Stimulated activated CD8-positive, alpha-beta memory T cell treated with anti-CD3 and anti-CD28 coated beads, Interleukin-7, amount 100 ng/mL, for 48 hours (primary cell): ENCODE measurements around the gene RMND5B.
"Not testable (repeated sequence)": the region's sequence is repeated elsewhere in the genome, so short reads cannot be mapped to it uniquely, and the experiment has no call there.

Source experiments
- DNase-seq, 2 donors: peaks; one replicate each; pipeline ENCODE4 v3.0.0-alpha.2; 2020; ENCODE audit warnings: low read depth in 1 of 2; ENCODE audit errors: extremely low read depth in 1 of 2

Gene RMND5B, protein sequence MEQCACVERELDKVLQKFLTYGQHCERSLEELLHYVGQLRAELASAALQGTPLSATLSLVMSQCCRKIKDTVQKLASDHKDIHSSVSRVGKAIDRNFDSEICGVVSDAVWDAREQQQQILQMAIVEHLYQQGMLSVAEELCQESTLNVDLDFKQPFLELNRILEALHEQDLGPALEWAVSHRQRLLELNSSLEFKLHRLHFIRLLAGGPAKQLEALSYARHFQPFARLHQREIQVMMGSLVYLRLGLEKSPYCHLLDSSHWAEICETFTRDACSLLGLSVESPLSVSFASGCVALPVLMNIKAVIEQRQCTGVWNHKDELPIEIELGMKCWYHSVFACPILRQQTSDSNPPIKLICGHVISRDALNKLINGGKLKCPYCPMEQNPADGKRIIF

DNA sequence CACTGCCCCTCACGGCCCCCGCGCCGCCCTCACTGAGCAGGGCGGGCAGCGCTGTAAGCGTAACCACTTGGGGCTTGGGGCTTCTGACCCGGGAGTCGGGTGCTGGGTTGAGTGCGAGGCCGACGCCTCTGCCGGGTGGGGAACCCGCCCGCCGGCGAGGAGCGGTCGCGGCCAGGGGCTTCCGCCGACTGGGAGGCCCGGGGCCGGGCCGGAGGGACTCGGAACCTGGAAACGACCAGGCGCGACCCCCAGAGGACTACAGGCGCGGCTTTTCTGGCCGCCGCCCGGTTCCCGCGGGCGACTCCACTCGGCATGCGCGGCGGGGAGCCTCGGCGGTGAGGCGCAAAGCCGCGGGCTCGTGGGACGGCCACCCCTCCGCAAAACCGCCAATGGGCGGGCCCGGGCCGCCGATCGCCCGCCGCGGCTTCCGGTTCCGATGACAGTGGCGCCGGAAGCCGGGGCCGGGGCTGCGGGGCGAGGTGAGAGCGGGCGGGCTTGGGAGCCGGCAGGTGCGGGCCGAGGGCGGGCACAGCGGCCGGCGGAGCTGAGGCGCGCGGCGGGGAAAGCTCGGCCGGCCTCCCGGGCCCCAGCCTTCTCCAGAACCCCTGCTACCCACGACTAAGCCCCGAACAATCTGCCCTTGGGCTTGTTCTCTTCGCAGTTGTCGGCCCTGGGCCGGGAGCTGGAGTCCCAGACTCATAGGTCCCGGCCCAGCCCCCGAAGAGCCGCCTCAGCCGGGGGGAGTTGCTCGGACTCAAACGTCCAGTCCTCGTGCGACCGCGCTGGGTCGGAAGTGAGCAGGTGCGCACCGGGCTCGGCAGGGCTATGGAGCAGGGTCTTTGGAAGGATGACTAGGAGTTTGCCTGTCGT, at the start of gene RMND5B:
RMND5B (plus strand) TSS at position 439 of the 870 bp plus-strand sequence. CDS start 7,106 bp downstream, outside the sequence.
- peak; percentile 65 to 72 for DNase-seq

DNA sequence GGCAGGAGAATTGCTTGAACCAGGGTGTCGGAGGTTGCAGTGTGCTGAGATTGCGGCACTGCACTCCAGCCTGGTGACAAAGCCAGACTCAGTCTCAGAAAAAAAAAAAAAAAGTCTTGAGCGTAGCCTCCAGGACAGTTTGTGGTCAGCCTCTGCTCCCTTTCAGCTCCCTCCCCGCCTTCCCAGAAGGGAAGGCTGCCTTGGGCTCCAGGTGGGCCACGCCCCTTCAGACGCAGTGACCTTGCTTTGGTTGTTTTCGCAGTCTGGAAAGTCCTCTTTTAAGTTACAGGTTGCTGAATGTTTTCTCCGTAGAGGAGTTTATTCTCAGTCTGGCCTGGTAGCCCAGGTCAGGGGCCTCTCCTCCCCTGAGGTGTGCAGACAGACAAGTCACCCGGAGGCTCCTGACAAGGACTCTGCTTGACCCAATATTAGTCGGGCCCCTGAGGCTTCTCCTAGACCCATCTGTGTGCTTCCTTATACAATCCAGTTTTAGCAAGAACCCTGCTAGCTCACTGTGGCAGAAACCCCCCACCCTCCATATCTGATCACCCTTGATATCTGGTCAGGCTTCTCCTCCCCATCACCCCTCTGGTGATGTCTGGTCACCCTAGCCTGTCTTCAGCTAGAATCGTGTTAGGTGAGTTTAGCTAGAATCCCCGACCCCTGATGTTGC, 49.1 kb upstream of the RMND5B start:
- no peak for DNase-seq

DNA sequence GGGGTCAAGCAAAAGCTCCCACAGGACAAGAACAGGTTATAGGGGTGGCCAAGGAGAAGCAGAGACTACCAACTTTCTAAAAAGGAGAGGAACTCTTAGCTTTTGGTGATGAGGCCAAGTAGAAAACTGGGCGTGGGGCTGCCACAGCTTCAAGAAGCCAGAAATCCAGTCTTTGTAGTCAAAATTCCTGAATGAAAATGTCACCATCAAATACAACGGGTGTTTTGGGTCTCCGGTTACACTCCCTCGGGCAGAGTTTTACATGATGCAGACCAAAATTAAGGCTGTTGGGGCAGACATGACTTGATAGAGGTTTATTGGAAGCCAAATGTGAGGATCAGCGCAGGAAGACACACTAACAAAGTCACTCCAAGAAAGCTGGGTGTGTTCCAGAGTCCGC, 46.9 kb upstream of the RMND5B start:
- no peak for DNase-seq

DNA sequence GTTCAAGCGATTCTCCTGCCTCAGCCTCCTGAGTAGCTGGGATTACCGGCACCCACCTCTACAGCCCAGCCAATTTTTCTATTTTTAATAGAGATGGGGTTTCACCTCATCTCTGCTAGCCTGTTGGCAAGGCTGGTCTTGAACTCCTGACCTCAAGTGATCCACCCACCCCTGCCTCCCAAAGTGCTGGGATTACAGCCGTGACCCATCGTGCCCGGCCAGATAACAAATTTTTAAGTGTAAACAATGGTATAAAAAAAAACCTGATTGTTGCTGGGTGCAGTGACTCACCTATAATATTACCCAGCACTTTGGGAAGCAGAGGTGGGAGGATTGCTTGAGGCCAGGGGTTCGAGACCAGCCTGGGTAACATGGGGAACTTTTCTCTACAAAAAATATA, 45.5 kb upstream of the RMND5B start:
- DNase-seq: no peak

DNA sequence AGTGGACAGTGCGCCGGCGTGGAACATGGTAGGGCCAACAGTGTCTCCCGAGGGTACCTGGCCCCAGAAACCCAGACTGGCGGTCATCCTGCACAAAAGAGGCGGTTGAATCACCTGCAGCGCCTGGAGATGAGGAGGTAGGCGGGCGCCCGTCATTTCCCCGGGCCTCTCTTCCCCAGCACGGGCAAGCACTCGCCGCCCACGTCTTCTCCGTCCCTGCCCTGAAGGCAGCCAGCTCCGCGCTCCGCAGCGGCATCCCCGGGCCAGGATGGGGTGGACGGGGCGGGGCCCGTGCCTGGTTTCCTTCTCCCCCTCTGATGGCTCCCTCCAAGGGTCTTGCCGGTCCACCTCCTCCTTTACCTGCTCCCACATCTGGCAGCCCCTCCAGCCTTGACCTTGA, 44.5 kb upstream of the RMND5B start:
- no peak for DNase-seq

DNA sequence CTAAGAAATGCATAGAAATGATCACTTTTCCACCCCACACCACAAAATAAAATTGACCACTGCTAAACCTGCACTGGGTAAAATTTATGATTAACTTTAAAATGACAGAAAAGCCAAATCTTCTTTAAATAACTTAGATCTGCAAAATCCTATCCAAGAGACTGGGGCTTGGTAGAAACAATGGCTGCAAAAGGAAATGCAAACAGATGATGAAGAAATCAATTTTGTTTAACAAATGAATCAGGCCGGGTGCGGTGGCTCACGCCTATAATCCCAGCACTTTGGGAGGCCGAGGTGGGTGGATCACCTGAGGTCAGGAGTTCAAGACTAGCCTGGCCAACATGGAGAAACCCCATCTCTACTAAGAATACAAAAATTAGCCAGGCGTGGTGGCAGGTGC, 43.6 kb upstream of the RMND5B start:
- not testable (repeated sequence) for DNase-seq

DNA sequence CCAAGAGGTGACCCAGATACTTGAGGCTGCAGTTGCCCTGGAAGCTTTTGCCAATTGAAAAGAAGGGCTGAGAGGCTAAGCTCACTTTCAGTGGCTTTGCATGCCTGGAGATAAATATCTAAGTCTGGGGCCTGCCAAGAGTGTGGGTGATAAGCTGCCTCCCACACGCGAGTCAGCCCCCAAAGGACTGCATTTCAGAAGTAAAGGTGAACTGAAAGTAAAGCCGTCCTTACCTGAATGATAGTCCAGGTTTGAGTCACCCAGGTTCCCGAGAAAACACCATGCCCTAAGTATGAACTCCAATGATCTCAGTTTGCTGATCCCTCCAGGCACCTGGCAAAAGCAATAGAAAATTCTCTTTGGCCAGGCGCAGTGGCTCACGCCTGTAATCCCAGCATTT, 40.0 kb upstream of the RMND5B start:
- no peak for DNase-seq

DNA sequence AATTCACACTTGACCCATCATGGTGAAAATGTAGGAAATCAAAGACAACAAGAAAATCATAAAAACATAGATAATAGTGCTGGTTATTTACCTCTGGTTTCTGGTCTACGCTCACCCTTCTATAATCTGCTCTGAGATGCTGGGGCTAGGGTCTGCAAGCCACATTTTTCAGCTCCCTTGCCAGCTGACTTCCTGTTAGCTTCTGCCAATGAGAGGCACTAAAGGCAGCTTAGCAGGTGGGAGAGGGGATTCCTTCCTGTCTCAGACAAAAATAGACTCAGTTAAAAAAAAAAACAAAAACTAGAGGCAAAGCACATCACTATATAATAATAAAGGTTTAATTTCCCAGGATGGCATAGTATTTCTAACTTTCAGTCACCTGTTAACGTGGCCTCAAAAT, 37.7 kb upstream of the RMND5B start:
- no peak for DNase-seq

DNA sequence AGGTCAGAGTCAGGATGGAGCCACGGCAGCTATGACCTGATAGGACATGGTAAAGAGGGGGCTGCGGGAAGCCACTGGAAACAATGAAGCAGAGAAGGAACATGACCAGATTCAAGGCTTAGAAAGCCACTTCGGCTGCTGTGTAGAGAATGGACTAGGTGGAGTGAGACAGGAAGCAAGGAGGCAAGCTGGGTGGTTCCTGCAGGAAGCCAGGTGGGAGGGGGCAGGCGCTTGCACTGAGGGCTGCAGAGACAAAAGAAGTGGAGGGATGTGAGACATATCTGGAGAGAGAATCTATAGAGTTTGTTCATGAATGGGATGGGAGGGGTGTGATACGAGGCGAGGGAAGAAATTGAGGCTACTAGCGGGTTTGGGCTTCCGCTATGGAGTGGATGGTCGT, 36.5 kb upstream of the RMND5B start:
- DNase-seq: no peak

DNA sequence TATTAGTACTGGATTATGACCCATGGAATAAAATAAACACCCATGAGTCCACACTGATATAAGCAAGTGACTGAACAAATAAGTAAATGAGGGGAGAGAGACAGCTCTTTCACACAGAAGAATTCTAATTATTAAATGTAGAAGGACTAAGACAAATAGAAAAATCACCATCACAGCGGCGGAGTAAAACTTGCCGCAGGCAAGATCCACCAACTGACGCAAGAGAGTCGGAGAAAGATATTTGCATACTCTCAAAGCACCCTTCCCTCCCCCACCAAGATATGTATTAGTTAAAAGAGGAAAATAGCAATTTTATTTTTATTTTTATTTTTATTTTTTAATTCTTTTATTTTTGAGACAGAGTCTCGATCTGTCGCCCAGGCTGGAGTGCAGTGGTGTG, 32.1 kb upstream of the RMND5B start:
- no peak for DNase-seq

DNA sequence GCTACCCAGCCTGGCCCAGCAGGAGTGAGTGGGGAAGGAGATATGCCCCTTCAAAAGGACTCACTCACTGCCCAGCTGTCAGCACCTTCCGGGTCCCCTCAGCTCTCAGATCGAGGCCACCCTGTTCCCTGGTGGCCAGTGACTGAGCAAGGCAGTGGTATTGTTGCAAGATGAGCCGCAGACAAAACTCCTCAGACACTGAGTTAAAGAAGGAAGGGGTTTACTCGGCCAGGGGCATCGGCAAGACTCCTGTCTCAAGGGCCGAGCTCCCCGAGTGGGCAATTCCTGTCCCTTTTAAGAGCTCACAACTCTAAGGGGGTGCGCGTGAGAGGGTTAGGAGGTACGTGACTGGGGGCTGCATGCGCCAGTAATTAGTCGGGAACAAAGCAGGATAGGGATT, 27.2 kb upstream of the RMND5B start:
- DNase-seq: no peak

DNA sequence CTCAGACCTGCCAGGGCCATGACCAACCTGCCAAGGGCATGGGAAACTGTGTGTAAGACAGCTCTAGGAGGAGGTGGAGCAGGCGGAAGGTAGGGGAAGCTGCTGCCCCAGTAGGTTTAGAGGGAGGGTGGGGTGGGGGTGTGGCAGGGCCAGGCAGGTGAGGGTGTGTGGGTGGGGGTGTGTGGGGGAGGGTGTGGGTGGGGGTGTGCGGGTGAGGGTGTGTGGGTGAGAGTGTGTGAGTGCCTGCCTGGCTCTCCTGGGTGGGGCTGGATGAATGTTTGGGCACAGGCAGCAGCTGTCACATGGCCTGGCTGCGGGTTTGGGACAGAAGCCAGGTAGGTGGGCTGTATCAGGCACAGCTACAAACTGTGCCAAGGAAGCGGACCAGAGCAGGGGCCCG, 26.3 kb upstream of the RMND5B start:
- no peak for DNase-seq

DNA sequence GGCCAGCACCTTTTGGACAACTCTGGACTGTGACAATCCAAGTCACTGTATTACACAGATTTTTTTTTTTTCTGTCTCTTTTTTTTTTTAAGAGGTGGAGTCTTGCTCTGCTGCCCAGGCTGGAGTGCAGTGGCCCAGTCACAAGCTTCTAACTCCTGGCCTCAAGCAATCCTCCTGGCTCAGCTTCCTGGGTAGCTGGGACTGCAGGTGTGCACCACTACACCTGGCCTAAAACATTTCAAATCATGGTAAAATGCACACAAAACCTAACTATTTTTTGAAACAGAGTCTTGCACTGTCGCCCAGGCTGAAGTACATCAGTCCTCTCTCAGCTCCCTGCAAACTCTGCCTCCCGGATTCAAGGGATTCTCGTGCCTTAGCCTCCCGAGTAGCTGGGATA, 24.7 kb upstream of the RMND5B start:
- no peak for DNase-seq

DNA sequence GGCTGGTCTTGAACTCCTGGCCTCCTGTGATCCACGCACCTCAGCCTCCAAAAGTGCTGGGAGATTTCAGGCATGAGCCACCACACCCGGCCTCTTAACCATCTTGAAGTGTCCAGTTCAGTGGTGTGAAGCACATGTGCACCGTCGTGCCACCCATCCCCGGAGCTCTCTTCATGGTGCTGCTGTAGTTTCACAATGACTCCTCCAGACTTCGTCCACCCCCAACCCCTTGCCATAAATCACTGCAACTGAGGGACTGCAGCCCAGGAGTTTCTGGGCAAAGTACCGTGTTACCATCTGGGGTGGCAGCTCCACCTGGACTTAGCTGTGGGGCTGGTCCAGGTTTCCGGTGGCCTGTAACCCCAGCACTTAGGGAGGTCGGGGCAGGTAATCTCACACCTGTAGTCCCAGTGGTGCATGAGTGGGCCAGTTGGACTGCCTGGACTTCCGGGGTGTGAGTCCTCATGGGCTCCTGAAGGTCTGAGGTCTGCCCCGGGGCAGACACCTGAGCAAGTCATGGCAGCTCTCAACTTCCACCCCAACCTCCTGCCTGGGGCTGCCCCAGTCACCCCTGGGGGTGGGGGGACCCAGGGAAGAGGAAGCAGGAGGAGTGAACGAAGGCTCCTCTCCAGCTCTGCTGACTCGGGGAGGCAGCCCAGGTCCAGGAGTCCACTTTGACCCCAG, 24.1 kb upstream of the RMND5B start:
- DNase-seq: no peak

DNA sequence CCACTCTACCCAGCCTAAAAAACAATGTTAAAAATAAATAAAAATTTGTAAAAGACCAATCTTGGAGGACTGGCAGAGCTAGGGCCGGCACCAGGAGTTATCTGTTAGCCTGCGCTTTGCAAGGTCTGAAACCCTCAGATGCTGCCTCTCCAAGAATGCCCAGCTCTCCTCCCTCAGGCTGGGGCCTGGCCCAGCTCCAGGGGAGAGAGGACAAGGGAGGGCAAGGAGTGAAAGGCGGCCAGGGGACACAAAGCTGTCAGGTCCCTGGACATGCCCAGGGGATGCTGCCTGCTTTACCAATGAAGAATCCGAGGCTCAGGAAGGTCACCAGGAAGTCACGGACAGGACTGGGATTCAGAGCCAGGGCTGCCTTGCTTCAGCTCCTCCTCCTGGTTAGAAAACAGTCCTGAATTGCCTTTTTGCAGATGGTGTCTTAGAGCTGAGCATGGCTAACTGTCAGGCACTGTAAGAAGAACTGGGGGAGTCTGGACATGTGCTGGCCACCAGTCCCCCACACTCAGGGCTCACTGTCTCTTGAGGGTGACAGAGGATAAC, 23.0 kb upstream of the RMND5B start:
- no peak for DNase-seq

DNA sequence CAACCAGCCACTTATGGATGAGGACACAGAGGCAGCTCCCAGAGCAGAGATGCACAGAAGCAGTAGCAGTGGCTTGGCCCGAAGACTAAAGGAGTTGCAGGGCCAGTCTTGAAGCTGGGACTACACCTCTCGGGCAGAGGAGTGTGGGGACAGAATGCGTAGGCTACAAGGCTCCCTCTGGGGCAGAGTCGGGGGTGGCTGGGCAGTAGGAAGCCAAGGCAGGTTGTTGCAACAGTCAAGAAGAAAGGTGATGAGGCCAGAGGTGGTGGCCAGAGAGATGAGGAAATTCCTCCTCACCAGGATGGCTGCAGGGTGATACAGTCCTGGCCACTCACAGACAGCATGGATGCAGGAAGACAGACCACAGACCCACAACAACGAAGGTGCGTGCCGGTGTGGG, 22.4 kb upstream of the RMND5B start:
- DNase-seq: no peak

DNA sequence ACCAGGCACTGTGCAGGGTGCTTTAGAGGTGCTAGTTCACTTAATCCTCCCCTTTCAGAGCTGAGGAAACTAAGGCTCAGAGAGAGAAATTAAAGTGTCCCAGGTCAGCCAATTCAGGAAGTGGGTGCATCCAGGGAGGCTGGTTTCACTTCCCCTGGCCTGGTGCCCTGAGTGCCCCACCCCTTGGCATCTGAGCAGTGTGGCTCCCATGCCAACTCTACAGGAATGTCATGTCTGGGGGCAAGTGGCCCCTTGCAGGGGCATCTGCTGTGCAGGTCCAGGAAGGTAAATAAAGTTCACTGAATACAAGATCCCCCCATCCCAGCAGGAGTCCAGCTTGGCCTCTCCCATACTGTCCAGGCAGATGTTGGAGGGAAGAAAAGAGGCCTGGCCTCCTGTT, 21.8 kb upstream of the RMND5B start:
- no peak for DNase-seq

DNA sequence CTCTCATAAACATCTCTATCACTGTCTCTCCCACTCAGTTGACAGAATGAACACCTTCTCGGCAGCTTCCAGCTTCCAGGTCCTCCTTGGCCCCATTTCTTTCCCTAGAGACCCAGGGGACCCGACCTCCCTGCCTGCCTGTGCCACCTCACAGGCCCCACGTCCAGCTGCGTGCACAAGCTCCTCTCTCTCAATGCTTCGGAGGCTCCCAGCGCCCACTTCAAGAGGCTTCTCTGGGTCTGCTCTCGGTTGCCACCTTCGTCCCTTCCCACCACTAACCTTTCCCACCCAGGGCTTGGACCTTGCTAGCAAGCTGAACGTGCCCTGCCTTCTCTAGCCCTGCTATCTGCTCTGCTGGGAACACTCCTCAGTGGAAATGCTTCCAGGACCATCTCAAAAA, 20.3 kb upstream of the RMND5B start:
- no peak for DNase-seq

DNA sequence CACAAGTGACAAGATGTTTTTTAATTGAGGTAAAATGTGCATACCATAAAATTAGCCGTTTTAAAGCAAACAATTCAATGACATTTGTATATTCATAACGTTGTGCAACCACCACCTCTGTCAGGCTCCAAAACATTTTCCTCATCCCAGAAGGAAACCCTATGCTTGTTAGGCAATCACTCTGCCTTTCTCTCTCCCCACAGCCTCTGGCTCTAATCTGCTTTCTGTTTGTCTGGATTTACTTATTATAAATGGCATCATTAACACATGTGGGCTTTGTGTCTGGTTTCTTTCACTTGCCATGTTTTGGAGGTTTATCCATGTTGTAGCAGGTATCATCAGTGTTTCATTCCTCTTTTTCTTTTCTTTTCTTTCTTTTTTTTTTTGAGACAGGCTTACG, 18.9 kb upstream of the RMND5B start:
- DNase-seq: no peak

DNA sequence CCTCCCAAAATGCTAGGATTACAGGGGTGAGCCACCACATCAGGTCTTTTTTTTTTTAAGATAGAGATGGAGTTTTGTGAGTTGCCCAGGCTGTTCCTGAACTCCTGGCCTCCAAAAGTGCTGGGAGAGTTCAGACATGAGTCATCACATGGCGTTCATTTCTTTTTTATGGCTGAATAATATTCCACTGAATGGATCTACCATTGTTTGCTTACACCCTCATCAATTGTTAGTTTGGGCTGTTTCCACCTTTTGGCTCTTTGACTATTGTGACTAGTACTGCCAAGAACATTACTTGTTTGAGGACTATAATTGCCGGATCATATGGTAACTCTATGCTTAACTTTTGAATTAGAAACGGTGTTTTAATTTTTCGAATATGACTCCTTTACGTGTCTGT, 18.3 kb upstream of the RMND5B start:
- DNase-seq: no peak
